Measurements from ENCODE around the gene WFIKKN1.
A peak's percentile ranks its signal among the peaks of the same experiment; 100 is the strongest.

The WFIKKN1 gene

DNA sequence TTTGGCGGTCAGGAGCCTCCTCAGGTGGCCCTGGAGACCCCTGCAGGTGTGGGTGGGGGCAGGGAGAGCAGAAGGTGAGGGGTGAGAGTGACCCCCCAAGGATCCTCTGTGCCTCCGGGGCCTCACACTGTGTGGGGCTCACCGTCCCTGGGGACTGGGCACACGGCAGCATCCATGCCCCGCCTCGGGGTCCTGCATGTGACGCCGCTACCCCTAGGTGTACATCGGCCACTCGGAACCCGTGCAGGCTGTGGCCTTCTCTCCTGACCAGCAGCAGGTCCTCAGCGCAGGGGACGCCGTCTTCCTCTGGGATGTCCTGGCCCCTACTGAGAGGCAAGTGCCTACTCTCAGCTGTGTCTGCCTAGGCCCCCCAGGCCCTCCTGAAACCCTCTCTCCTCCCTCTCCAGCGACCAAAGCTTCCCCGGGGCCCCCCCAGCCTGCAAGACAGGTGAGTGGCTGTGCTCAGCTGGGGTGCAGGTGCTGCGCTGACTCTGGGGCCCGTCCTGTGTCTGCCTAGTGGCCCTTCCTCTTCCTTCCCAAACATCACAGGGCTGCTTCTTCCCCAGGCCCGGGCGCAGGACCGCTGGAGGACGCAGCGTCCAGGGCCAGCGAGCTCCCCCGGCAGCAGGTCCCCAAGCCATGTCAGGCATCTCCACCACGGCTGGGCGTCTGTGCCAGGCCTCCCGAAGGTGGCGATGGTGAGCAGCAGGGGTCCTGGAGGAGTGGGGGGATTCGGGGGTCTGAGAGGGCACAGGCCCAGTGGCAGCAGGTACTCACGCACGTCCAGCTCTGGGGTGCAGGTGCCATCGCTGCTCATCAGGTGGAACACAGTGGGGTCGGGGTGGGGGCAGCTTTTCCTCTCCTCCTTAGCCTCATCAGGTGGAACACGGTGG is 28.1 kb downstream of the WFIKKN1 start:
- H3K4me3 ChIP-seq (ENCODE audit: low read depth, low read length): no peak overlapping the region
- TF ChIP-seq, protein P1, sequence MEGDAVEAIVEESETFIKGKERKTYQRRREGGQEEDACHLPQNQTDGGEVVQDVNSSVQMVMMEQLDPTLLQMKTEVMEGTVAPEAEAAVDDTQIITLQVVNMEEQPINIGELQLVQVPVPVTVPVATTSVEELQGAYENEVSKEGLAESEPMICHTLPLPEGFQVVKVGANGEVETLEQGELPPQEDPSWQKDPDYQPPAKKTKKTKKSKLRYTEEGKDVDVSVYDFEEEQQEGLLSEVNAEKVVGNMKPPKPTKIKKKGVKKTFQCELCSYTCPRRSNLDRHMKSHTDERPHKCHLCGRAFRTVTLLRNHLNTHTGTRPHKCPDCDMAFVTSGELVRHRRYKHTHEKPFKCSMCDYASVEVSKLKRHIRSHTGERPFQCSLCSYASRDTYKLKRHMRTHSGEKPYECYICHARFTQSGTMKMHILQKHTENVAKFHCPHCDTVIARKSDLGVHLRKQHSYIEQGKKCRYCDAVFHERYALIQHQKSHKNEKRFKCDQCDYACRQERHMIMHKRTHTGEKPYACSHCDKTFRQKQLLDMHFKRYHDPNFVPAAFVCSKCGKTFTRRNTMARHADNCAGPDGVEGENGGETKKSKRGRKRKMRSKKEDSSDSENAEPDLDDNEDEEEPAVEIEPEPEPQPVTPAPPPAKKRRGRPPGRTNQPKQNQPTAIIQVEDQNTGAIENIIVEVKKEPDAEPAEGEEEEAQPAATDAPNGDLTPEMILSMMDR (IDR thresholded peaks at IDR 0.05; ENCODE audit: low read depth, low read length, missing control alignments): no peak
- no peak for DNase-seq (ENCODE audit: low read depth)

DNA sequence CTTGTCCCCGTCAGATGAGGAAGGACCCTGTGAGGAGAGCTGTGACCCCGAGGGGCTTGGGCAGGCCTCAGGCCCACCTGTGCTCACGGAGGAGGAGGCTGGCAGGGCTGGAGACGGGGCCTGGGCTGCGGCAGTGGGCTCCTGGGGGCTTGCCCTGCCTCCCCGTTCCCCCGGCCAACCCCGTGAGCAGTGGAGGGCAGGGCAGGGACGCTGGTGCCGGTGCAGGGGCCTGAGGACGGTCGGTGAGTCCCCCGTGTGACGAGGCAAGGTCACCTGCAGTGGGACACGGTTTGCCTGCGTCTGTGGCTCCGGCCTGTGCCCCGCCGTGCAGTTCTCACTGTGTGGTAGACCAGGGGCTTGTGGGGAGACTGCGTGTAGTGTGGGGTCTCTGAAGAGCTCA is 28.8 kb downstream of the WFIKKN1 start:
- no peak for DNase-seq (ENCODE audit: low read depth)
- TF ChIP-seq, protein P1 (IDR thresholded peaks at IDR 0.05; ENCODE audit: low read depth, low read length, missing control alignments): no peak
- no peak overlapping the region for H3K4me3 ChIP-seq (ENCODE audit: low read depth, low read length)

DNA sequence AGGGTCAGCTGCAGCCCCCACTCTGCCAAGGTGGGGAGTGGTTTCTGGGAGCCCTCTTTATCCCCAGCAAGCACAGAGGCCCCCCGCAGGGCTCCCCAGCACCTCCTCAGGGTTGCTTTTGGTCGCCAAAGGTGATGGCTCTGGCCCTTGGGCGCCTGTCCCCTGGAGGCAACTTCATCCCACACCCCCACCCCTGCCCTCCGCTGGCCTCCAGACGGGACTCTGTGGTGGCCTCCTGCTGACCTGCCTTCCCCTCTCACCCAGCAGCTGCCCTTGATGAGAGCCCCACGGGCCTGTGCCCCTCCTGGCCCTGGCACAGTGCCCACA is 29.3 kb downstream of the WFIKKN1 start:
- TF ChIP-seq, protein P1 (IDR thresholded peaks at IDR 0.05; ENCODE audit: low read depth, low read length, missing control alignments): no peak
- DNase-seq (ENCODE audit: low read depth): no peak
- H3K4me3 ChIP-seq (ENCODE audit: low read depth, low read length): no peak overlapping the region

DNA sequence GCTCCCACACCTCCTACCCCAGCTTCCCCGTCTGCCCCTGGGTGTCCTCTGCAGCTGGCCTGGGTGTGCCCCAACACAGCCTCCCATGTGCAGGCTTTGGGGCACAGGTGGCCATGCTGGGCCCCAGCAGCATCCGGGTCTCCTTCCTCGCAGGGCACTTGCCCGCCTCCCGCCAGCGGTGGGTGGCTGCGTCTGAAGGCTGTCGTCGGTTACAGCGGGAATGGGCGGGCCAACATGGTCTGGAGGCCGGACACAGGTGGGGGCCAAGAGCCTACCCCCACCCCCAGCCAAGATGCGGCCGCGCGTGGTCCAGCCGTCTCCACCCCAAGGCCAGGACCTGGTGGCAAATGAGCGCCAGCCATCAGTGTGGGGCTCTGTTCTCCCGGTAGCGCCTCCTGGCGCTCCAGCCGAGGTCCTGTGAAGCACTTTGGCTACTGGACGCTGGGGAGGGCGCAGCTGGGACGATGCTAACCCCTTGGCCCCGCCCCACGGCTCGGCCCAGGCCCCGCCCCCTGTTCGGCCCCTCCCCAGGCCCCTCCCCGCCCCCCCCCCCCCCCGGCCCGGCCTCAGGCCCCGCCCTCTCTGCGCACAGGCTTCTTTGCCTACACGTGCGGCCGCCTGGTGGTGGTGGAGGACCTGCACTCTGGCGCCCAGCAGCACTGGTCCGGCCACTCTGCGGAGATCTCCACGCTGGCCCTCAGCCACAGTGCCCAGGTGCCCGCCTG is 29.8 kb downstream of the WFIKKN1 start:
- TF ChIP-seq, protein P1 (IDR thresholded peaks at IDR 0.05; ENCODE audit: low read depth, low read length, missing control alignments): peak; percentile 51
- H3K4me3 ChIP-seq (ENCODE audit: low read depth, low read length): no peak overlapping the region
- no peak for DNase-seq (ENCODE audit: low read depth)

DNA sequence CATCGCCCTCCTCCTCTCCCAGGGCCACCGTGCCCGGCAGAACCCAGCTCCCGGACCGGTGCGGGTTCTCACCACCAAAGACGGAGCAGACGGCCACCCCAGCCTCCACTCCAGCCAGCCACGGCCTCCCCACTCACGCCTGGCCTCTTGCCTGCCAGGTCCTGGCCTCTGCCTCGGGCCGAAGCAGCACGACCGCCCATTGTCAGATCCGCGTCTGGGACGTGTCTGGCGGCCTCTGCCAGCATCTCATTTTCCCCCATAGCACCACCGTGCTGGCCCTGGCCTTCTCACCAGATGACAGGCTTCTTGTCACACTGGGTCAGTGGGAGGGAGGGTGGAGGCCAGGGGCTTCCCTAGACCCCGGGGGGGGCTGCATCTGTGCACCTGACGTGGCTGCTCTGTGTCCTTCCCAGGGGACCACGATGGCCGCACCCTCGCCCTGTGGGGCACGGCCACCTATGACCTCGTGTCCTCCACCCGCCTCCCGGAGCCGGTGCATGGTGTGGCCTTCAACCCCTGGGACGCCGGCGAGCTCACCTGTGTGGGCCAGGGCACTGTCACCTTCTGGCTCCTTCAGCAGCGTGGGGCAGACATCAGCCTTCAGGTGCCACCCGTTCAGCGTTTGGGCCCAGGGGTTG is 30.5 kb downstream of the WFIKKN1 start:
- DNase-seq (ENCODE audit: low read depth): no peak
- no peak overlapping the region for H3K4me3 ChIP-seq (ENCODE audit: low read depth, low read length)
- TF ChIP-seq, protein P1 (IDR thresholded peaks at IDR 0.05; ENCODE audit: low read depth, low read length, missing control alignments): no peak

DNA sequence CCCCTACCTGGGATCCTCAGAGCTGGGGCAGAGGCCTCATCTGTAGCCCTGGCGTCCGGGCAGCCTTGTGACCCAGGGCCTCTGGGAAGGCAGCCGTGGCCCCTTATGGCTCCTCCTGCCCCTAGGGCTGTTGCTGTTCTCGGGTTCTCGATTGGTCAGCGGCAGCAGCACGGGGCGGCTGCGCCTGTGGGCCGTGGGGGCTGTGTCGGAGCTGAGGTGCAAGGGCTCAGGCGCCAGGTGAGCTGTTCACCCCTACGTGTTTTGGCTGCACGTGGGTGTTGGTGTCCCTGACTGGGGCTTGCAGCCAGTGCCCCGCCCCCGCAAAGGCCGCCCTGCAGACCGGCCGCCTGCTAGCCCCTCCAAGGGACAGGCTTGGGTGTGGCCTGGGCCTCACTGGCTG is 31.3 kb downstream of the WFIKKN1 start:
- H3K4me3 ChIP-seq (ENCODE audit: low read depth, low read length): no peak overlapping the region
- TF ChIP-seq, protein P1 (IDR thresholded peaks at IDR 0.05; ENCODE audit: low read depth, low read length, missing control alignments): no peak
- DNase-seq (ENCODE audit: low read depth): no peak
